NCI-H2227 treated with DMSO at 0.1 percent for 48 hours (cell line): ENCODE data around the gene CHCHD4.
"Not testable (repeated sequence)": the region's sequence is repeated elsewhere in the genome, so short reads cannot be mapped to it uniquely, and the experiment has no call there.

Experiments
- DNase-seq: peaks from one replicate; lab custom pipeline; 2025; lab: John Stamatoyannopoulos, UW

Gene CHCHD4

DNA sequence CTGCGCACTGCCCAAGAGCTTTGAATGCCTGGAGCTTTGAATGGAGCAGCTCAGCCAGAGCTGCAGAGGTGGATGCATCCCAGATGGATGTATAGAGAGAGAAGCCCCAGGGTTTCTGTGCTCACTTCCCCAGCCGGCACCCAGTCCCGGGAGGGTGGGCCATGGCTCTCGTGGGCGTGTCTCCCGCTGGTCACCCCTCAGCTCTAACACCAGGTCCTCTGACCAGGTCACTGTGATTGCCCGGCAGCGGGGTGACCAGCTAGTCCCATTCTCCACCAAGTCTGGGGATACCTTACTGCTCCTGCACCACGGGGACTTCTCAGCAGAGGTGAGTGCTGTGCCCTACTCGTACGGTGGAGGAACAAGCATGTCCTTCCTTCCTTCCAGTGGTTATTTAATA lies 10.9 kb upstream of the CHCHD4 start:
- no peak for DNase-seq

DNA sequence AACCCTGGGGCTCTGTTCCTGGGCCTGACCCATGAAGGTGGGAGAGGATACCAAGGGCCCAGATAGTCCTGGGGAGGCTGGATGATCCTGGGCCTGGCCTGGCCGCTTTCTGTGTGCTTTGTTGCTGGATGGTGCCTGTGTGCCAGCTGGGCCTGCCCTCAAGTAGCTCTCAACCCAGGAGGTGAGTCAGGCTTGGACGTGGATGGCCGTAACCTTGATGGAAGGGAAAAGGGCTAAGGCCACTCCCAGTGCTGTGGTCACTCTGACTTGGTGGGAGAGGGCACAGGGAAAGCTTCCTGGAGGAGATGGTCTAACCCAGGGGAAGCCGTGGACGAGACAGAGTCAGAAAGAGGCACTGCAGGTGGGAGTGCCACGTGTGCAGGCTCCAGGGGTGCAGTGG lies 9.6 kb upstream of the CHCHD4 start:
- DNase-seq: no peak

DNA sequence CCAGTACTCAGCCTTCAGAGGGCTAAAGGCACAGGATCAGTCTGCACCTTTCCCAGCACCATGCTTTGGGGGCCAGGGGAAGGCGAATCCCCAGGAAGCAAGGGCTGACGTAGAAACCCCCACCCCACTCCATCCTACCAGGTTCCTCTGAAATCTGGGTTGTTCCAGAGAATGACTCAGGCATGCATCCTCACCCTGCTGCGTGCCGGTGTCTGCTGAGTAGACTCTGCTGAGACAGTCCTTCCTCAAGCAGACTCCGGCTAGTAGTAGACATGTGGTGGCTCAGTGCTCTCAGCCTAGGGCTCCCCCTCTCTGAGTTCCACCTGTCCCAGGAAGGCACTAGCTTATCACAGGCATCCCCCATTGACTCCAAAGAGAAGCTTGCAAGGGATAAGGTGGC lies 9.2 kb upstream of the CHCHD4 start:
- DNase-seq: no peak

DNA sequence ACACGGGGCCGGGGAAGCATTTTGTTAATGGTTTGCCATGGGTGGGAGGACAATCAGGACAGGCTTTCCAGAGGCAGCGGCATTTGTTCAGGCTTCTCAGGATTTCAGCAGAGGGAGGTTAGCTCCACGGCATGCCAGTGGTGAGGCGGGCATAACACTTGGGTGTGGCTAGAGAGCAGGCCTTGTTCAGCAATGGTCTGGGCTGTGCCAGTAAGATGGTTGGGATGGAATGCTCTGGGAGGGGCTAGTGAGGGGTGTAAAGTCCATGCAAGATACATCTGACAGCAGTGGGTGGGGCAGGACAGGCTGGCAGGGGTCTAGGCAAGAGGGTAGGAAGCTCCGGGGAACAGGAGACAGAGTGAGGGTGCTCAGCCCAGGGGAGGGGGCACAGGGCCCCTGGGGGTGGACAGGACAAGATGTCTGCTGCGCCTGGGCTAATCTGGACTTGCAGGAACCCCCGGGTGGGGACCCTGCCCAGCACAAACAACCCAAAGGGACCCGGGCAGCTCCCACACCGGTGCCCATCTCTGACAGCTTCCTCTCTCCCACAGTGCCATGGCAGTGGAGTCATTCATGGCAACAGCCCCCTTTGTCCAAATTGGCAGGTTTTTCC lies 8.6 kb upstream of the CHCHD4 start:
- DNase-seq: no peak

DNA sequence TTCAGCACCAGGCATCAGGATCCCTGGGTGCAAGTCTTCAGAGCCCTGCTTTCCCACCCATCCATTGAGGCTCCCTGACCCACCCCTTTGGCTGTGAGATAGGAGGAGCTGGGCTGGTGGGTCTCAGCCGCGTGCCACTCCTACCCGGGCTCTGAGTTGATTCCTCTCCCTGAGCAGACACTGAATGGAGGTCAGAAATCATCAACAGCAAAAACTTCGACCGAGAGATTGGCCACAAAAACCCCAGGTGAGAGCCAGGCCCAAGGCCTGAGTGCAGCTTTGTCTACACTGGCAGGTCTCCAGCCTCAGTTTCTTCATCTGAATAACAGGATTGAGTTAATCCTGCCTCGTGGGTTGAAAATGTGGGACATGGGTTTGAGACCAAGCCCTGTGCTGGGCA lies 8.0 kb upstream of the CHCHD4 start:
- DNase-seq: no peak

DNA sequence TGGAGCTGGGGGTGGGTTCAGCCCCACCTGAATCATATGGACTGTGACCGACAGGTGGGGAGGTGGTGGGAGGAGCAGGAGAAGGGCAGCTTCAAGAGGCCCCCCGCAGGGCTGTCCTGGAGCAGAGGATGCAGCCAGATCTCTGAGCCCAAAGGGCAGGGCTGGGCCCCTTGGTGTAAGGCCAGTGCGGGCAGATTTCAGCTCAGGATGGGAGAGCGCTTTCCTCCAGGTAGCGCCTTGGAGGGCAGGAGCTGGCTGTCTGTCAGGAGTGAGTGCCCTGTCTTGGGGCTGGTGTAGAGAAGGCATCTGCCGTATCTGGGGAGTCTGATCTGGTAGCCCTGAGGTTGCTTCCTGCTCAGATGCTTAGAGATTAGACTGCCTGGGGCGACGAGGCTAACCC lies 7.5 kb upstream of the CHCHD4 start:
- DNase-seq: no peak

DNA sequence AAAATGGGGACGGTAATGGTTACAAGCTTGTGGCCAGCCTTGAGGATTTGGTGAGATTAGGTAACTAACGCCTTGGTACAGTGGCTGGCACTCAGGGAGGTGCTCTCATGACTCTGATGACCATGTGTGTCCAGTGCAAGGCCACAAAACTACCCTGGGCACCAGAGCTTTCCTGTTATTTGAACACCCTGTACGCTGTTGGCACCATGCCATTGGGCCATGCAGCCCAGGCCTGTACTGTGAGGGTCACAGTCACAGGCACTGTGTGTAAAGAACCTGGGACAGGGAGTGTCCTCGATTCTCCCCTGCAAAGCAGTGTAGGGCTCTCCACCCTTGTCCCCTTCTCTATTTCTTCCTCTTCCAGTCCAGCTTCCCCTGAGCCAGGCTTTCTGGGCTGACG lies 6.5 kb upstream of the CHCHD4 start:
- no peak for DNase-seq

DNA sequence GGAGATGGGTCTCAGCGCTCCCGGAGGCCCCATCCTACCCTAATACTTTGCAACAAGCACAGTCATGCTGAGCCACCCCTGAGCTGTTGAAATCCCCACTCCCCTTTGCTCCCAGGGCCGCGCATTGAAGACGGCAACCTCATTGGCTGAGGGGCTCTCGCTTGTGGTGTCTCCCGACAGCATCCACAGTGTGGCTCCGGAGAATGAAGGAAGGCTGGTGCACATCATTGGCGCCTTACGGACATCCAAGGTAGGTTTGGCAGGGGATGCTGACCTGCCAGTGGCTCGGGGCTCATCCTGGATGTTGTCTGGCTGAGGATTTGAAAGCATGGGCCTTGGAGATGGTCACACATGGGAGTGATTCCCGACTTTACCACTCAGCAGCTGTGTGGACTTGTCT lies 6.0 kb upstream of the CHCHD4 start:
- no peak for DNase-seq

DNA sequence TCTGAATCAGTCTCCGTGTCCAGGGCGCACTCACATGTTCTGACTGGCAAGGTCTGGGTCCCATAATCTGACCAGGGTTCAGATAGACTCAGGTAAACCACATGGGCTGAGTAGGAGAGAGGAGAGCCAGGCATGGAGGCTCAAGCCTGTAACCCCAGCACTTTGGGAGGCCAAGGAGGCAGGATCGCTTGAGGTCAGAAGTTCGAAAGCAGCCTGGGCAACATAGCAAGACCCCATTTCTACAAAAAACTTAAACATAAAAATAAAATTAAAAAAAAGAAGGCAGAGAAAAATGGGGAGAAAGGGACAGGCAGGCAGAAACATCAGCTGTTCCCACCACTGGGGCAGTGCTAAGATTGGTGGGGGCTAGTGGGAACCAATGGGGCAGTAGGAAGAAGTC lies 5.6 kb upstream of the CHCHD4 start:
- no peak for DNase-seq

DNA sequence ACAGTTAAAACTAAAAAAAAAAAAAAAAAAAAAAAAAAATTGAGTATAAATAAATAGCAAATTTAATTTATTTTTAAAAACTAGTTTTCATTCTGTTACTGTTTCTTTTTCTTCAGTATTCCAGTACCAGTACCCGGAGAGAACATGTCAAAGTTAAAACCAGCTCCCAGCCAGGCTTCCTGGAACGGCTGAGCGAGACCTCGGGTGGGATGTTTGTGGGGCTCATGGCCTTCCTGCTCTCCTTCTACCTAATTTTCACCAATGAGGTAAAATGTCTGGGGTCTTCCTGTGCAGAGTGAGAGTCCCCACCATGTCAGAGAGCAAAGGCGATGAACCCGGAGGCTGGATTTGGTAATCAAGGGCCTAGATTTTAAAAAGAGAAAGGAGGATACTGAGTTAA lies 4.6 kb upstream of the CHCHD4 start:
- no peak for DNase-seq

DNA sequence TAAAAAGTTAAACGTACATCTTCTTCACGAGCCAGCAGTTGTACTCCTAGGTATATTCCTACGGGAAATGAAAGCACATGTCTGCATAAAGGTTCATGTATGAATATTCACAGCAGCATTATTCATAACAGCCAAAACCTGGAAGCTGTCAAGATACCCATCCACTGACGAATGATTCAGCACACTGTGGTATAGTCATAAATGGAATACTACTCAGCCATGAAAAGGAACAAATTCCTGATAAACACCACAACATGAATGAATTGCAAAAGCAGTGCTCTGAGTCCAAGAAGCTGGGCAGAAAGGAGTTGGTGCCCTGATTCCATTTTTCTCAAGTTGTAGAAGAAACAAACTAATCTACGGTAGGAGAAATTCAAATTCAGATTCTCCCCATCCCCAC lies 4.1 kb upstream of the CHCHD4 start:
- DNase-seq: no peak

DNA sequence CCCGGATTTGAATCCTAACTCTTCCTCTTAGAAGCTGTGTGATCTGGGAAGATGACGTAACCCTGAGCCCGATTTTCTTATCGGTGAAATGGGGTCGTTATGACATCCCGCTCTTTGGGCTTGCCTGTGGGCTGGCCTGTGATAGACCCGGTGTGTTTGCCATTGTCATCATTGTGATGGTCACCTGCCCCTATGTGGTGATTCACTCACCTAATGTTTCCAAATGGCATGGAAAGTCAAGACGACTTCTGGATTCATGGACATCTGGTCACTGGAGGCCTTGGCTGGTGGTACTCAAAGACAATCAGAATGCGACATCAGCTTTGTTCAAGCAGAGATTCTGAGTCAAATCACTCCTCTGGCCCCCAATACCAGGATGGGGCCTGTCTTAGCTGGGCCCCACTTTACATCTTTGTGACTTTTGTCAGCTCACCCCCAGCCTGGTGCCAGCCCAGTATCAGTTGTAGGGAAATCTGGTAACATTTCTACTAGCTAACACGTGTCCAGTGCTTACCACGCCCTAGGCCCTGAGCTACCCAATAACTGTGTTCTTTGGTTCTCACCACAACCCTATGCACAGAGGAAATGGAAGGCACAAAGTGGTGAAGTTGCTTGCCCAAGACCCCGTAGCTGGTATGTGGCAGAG lies 3.0 kb upstream of the CHCHD4 start:
- DNase-seq: no peak

DNA sequence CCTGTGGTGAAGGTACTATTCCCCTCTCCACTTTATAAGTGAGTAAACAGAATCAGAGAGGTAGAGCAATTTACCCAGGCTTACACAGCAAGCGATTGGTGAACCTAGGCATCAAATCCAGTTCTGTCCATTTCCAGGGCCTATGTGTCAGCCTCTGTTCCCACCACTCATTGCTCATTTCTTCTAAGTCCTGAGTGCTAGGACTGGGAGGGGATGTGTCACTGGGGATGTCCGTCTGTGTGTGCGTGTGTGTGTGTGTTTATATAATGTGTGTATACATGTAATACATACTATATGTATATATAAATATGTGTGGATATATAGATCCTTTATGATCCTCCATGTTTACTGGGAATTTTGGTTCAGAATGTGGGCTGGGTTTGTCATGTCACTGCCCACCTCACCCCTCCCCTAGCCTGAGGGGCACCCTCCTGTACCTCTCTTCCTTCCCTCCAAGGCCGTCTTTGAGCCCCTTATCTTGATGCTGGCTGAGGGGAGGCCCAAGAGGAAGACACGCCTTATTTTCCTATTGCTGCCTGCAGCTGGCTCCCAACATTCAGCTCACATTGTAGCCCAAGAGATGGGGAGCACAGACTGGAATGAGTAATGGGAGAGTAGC lies 2.3 kb upstream of the CHCHD4 start:
- no peak for DNase-seq

DNA sequence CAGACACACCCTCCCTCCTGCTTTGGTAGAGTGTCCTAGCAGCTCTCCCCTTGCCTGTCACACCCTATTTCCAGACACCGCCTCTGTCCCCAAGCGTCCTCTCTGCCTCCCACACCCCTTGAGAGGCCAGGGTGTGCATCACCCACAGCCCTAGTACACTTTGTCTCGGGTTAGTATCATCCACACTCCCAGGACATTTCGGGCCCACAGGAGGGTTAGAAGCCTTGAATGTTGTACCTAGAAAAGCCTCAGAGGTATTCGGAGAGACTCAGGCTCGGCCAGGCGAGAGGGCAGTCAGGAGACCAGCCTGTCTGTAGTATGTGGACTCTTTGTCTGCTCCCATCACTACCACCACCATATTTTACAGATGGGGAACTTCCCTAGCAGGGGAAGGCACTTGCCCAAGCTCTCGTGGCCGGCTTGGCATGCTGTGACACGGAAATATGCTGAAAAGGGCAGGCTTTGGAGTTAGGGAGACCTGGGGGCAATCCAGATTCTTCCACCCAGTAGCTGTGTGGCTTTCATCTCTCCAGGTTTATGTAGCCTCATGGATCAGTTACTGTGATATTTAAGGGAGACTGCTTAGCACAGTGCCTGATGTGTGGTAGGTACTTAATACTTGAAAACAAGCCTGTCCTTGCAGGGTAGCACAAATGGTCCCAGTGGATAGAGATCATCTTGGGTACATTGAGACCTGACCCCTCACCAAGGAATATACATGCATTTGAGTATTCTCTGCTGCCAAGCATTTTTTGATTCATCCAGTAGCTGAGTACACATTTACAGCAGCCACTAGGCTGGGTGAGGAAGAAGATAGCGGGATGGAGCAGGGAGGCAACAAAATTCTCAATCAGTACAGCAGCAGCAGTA lies 1.6 kb upstream of the CHCHD4 start:
- no peak for DNase-seq

DNA sequence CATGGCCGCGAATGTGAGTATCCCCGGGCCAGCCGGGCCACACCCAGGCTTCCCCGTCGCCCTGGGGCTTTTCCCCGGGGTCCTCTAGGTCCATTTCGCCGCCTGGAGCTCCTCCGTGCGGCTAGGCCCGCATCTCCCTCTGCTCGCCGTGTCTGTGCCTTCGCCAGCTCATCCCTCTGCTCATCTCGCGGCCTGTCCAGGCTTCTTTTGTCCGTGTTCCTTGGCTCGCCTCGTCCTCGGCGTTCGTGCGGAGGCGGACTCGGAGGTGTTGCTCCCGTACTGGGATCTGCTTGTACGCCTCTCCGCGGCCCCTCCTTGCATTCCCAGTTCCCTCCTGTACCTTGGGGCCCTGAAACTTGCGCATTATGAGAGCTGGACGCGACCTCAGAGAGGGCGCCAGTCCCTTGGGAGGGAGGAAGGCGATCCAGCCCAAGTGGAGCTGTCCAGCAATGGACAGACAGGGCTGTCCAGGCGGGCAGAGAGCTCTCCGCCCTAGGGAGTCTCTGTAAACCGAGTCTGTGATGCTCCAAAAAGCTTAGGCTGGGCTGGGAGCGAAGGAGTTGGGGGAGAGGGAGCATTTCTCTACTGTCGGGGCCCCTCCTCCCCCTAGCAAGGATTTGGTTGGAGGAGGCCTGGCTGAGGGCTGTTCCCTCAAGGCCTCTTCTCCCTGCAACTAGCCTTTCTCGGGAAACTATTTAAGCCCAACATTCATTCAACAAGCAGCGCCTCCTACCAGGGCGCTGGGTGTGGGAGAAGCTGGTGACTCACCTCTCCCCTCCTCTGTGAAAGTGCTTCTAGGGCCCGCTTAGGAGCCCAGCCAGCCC lies 735 bp upstream of the CHCHD4 start:
- DNase-seq: peak; percentile 52

DNA sequence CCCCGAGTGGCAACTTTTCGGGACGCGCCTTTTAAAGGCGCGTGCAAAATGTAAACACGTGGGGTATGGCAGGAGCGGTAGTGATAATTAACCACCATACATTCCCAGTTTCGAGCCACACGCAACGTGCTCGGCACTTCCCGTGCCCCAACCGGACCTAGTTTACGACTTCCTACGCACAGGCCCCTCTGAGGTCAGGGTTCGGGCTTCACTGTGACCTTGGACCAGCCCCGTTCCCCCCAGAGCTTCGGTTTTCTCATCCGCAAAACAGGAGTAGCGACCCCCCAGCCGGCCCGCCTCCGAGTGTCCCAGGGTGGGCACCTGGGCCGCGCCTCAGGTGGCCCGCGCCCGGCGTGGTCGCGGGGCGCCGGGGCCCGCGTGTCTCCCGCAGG lies 451 bp downstream of the CHCHD4 start:
- DNase-seq: no peak

DNA sequence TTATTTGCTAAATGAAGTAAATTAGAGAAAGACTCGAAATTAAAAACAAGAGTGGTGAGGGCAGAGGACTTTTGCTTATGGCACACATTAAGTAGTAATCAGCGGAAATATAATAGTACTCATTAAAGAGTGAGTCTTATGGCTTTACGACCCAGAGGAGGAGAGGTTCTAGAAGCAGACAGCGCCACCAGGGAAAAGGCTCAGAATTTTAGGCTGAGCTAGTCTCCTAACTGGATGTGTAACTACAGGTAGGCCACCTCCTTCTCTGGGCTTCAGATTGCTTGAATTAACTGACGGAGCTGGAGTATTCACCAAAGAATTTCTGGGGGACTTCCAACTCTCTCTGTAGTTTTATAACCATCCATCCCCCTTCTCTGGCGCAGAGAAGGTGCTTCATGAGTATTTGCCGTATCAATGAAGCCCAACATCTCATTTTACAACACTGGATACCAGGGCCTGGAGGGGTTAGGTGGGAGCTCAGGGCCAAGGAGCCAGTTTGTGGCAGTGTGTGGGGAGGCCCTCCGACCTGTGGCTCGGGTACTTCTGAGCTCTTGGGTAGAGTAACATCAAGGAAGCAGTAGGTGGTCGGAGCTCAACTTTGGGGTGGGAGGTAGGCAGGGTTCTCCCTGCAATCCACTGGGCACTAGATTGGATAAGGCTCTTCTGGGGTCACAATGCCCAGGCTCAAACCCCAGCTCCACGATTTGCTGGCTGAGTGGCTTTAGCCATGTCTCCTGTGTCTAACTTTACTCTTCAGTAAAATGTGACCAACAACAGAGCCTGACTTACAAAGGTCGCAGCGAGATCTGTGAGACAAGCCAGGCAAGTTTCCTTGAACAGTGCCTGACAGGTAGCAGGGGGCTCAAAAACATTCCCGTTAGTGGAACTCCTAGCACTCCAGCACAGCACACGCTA lies 1.1 kb downstream of the CHCHD4 start:
- no peak for DNase-seq

DNA sequence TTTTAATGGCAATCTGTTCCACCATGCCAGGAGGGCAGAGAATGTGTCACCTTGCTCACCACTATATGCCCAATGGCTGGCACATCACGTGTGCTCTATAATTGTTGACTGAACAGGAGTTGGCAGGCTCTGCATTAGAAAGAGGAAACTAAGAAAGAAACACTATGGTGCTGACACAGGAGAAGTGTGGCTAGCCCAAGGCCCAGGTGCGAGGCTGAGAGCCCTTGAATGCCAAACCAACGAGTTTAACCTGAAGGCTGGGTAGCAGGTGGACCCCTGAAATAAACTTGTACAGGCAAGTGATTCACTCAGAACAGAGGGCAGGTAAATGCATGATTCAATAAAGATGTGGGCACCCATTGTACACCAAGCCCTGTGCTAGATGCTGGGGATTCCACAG lies 2.4 kb downstream of the CHCHD4 start:
- DNase-seq: no peak

DNA sequence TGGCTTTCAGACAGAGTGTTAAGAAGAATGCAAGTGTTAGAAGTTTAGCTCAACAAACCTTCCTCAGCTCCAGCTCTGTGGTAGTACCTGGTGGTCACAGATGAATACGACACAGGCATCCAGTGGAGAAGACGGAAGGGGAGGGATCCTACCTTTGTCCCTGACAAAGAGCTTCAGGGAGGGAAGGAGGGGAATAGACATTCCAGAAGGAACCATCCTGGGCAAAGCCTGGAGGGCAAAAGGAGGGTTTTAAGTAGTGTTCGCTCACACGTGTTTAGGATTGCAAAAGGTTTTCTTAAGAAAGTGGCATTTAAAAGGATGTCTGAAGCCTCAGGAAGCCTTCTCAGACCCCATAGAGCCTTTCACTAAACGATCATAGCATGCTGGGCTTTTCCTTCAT lies 2.8 kb downstream of the CHCHD4 start:
- DNase-seq: no peak

DNA sequence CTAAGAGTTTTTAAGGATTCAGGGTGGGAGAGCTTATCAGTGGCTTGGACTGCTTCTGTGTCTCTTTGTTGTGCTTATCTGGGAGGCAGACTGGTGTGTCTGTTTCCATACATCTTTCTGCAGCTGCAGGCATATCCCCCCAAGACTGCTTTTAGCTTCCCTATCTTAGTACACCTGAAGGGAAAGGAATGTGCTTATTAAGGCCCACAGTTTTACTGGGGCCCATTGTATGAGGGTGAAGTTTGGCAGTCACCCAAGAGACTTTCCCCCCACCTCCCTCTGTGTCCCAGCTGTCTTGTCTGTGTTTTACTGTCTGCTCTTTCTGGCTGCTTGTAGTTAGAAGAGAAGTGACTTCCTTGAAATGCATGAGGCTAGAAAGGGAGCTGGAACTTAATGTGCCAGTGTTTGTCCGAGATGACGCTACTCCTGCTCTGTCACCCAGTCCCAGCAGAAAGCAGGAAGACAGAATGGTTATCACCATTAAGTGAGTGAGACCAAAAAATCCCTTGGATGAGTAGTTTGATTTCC lies 3.7 kb downstream of the CHCHD4 start:
- not testable (repeated sequence) for DNase-seq
